Epithelial cell of proximal tubule (primary cell): ENCODE measurements around the gene APBA3. TPM values are rescaled to one million over a fixed set of nuclear protein-coding genes. Genes with fewer than 3 reads are reported as not detected.

Experiments
- DNase-seq: peaks from one replicate; pipeline ENCODE4 v3.0.0-alpha.2; 2011; ENCODE audit warnings: low read depth
- H3K4me3 ChIP-seq: 2 replicates; pipeline ENCODE4 v1.5.1; 2011; ENCODE audit warnings: low read depth, mild to moderate bottlenecking, low read length
- CTCF ChIP-seq: conservative IDR thresholded peaks from 2 replicates; pipeline ENCODE4 v1.5.1; 2012; ENCODE audit warnings: low read depth, mild to moderate bottlenecking, low read length
- total RNA-seq: library from RNA; depleted of rRNA; stranded (reverse); fragments of >200 nt; gene quantifications from 2 replicates; pipeline ENCODE4 v1.2.3, GENCODE V29; 2015

APBA3 gene
- total RNA-seq, 1 donor from 2014 or later, result 25.8 TPM

- no peak overlapping the region for H3K4me3 ChIP-seq
- DNase-seq, result no peak
- no peak for TF ChIP-seq CTCF
These were observed 13.9 kb upstream of the APBA3 start for GRCh38 chr19:3775374-3775711.

- no peak overlapping the region for H3K4me3 ChIP-seq
- no peak for TF ChIP-seq CTCF
- DNase-seq, result no peak
These were observed 13.3 kb upstream of the APBA3 start for GRCh38 chr19:3774621-3775373.

GRCh38 chr19:3773814-3774515 is 12.5 kb upstream of the APBA3 start:
- H3K4me3 ChIP-seq, result no peak overlapping the region
- TF ChIP-seq CTCF, result no peak
- no peak for DNase-seq

- TF ChIP-seq CTCF, result no peak
- H3K4me3 ChIP-seq, result no peak within 1 kb of the TSS
- no peak for DNase-seq
These were observed 10.5 kb upstream of the APBA3 start, which contains the start of gene RAX2 for GRCh38 chr19:3771906-3772455. Gene RAX2, minus strand, starts transcription at chr19:3772228. Its CDS starts 486 bp downstream, at chr19:3771742.

- no peak for TF ChIP-seq CTCF
- no peak for DNase-seq
- no peak overlapping the region for H3K4me3 ChIP-seq
These were observed 9.8 kb upstream of the APBA3 start for GRCh38 chr19:3771000-3771905.

- DNase-seq, result no peak
- no peak for TF ChIP-seq CTCF
- no peak overlapping the region for H3K4me3 ChIP-seq
These were observed 8.9 kb upstream of the APBA3 start for GRCh38 chr19:3770136-3770999.
